Naive B cell (primary cell): ENCODE results near the gene SLU7. TPM values are rescaled to one million over a fixed set of nuclear protein-coding genes. Genes with fewer than 3 reads are reported as not detected.

ENCODE experiments used
- ATAC-seq, 2 donors: fragments of 150-1000 bp; cut with Tn5 transposase; 2 replicates each; pipeline ENCODE4 v1.10.0; 2021; ENCODE audit warnings: low read depth in 2 of 2, mild to moderate bottlenecking in 2 of 2, moderate library complexity in 2 of 2
- DNase-seq: peaks from one replicate; pipeline ENCODE4 v3.0.0; 2022
- H3K27ac Mint-ChIP-seq, 6 donors: one replicate each; pipeline ENCODE4 v1.8.0; 2020 to 2022; ENCODE audit warnings: mild to moderate bottlenecking in 6 of 6, mixed read lengths in 6 of 6, moderate library complexity in 5 of 6, inconsistent platforms in 2 of 6
- H3K27me3 Mint-ChIP-seq, 3 donors: one replicate each; pipeline ENCODE4 v1.8.0; 2021 to 2022; ENCODE audit warnings: mixed read lengths in 3 of 3, mild to moderate bottlenecking in 1 of 3
- H3K36me3 Mint-ChIP-seq, 2 donors: one replicate each; pipeline ENCODE4 v1.8.0; 2020 to 2022; ENCODE audit warnings: mixed read lengths in 2 of 2, inconsistent platforms in 1 of 2, mild to moderate bottlenecking in 1 of 2
- H3K4me1 Mint-ChIP-seq, 3 donors: one replicate each; pipeline ENCODE4 v1.8.0; 2020 to 2022; ENCODE audit warnings: mixed read lengths in 3 of 3, inconsistent platforms in 1 of 3, mild to moderate bottlenecking in 1 of 3, moderate library complexity in 1 of 3
- H3K4me3 Mint-ChIP-seq, 8 donors: one replicate each; pipeline ENCODE4 v1.8.0; 2020 to 2022; ENCODE audit warnings: mild to moderate bottlenecking in 8 of 8, mixed read lengths in 8 of 8, moderate library complexity in 8 of 8, inconsistent platforms in 2 of 8
- H3K9me3 Mint-ChIP-seq, 7 donors: one replicate each; pipeline ENCODE4 v1.8.0; 2020 to 2022; ENCODE audit warnings: mixed read lengths in 7 of 7, mild to moderate bottlenecking in 5 of 7, inconsistent platforms in 2 of 7, moderate library complexity in 1 of 7
- polyA plus RNA-seq, 6 donors: library from polyadenylated mRNA; unstranded; fragments of 300-500 nt; fragmentation: Illumina TruSeq; gene quantifications; one replicate each; pipeline ENCODE4 v1.2.3, GENCODE V29; 2021; ENCODE audit warnings: low read depth in 6 of 6

SLU7 gene
- polyA plus RNA-seq, 6 donors from 2014 or later, result 83.6 to 115 (median 94.8) TPM

GRCh38 chr5:160384681-160385080 lies 34.2 kb downstream of the SLU7 start:
- Mint-ChIP-seq H3K9me3 (peaks cover 4 to 30% (median 17%) of the 10 kb centered on the region in 7 donors), H3K36me3 (peaks cover 6 to 17% of the 10 kb centered on the region in 2 donors), H3K4me1 (peaks cover 0 to 18% (median 11%) of the 10 kb centered on the region in 3 donors), H3K27ac (no peak overlapping the region), H3K27me3 (peaks cover 0 to 4% (median 2%) of the 10 kb centered on the region in 3 donors), H3K4me3 (no peak overlapping the region)
- DNase-seq (no peak), ATAC-seq (no peak)

GRCh38 chr5:160382346-160382745 lies 36.5 kb downstream of the SLU7 start:
- Mint-ChIP-seq H3K36me3 (peaks cover 3 to 6% of the 10 kb centered on the region in 2 donors), H3K27ac (no peak overlapping the region), H3K9me3 (peaks cover 0 to 14% (median 6%) of the 10 kb centered on the region in 7 donors), H3K27me3 (peaks cover 4 to 10% (median 9%) of the 10 kb centered on the region in 3 donors), H3K4me3 (no peak overlapping the region), H3K4me1 (peaks cover 0 to 18% (median 11%) of the 10 kb centered on the region in 3 donors)
- no peak for DNase-seq
- ATAC-seq, result no peak

GRCh38 chr5:160380041-160380440 lies 38.8 kb downstream of the SLU7 start:
- Mint-ChIP-seq H3K36me3 (no peaks in the 10 kb centered on the region), H3K27ac (peak overlapping the region in 1 of 6 donors; percentile 74), H3K9me3 (peaks cover 0 to 4% (median 0%) of the 10 kb centered on the region in 7 donors), H3K27me3 (peaks cover 18 to 28% (median 21%) of the 10 kb centered on the region in 3 donors), H3K4me1 (peaks cover 0 to 18% (median 11%) of the 10 kb centered on the region in 3 donors), H3K4me3 (no peak overlapping the region)
- ATAC-seq (no peak), DNase-seq (no peak)

- H3K27me3 Mint-ChIP-seq, result peaks cover 23 to 33% (median 26%) of the 10 kb centered on the region in 3 donors
- no peaks in the 10 kb centered on the region for H3K36me3 Mint-ChIP-seq
- H3K4me1 Mint-ChIP-seq, result peaks cover 0 to 18% (median 11%) of the 10 kb centered on the region in 3 donors
- H3K9me3 Mint-ChIP-seq, result peaks cover 0 to 1% (median 0%) of the 10 kb centered on the region in 7 donors
- no peak for ATAC-seq
- H3K4me3 Mint-ChIP-seq, result no peak overlapping the region
- DNase-seq, result no peak
- H3K27ac Mint-ChIP-seq, result peak overlapping the region in 1 of 6 donors; percentile 59
These were observed 39.4 kb downstream of the SLU7 start for GRCh38 chr5:160379511-160379910.

GRCh38 chr5:160378330-160378729 lies 40.6 kb downstream of the SLU7 start:
- Mint-ChIP-seq H3K27ac (no peak overlapping the region), H3K9me3 (no peaks in the 10 kb centered on the region), H3K4me1 (peaks cover 0 to 16% (median 11%) of the 10 kb centered on the region in 3 donors), H3K36me3 (no peaks in the 10 kb centered on the region), H3K4me3 (no peak overlapping the region), H3K27me3 (peaks cover 33 to 45% (median 35%) of the 10 kb centered on the region in 3 donors)
- DNase-seq (no peak), ATAC-seq (no peak)

- Mint-ChIP-seq H3K27ac (no peak overlapping the region), H3K36me3 (no peaks in the 10 kb centered on the region), H3K4me1 (peaks cover 0 to 10% (median 5%) of the 10 kb centered on the region in 3 donors), H3K9me3 (no peaks in the 10 kb centered on the region), H3K27me3 (peaks cover 38 to 51% (median 40%) of the 10 kb centered on the region in 3 donors), H3K4me3 (no peak overlapping the region)
- no peak for DNase-seq
- no peak for ATAC-seq
These were observed 41.2 kb downstream of the SLU7 start for GRCh38 chr5:160377651-160378050.

GRCh38 chr5:160376416-160376815 lies 42.5 kb downstream of the SLU7 start:
- H3K36me3 Mint-ChIP-seq, result no peaks in the 10 kb centered on the region
- no peak for ATAC-seq
- no peaks in the 10 kb centered on the region for H3K9me3 Mint-ChIP-seq
- peaks cover 44 to 60% (median 52%) of the 10 kb centered on the region in 3 donors for H3K27me3 Mint-ChIP-seq
- H3K4me3 Mint-ChIP-seq, result no peak overlapping the region
- no peak for DNase-seq
- no peak overlapping the region for H3K27ac Mint-ChIP-seq
- H3K4me1 Mint-ChIP-seq, result no peaks in the 10 kb centered on the region

- no peak overlapping the region for H3K27ac Mint-ChIP-seq
- ATAC-seq (no peak), DNase-seq (no peak)
- no peaks in the 10 kb centered on the region for H3K9me3 Mint-ChIP-seq
- H3K27me3 Mint-ChIP-seq, result peaks cover 50 to 67% (median 59%) of the 10 kb centered on the region in 3 donors
- peaks cover 0 to 4% (median 0%) of the 10 kb centered on the region in 3 donors for H3K4me1 Mint-ChIP-seq
- H3K4me3 Mint-ChIP-seq, result no peak overlapping the region
- H3K36me3 Mint-ChIP-seq, result no peaks in the 10 kb centered on the region
These were observed 43.2 kb downstream of the SLU7 start for GRCh38 chr5:160375701-160376100.

- DNase-seq (no peak), ATAC-seq (no peak)
- H3K27me3 Mint-ChIP-seq, result peaks cover 56 to 71% (median 62%) of the 10 kb centered on the region in 3 donors
- H3K27ac Mint-ChIP-seq, result no peak overlapping the region
- peaks cover 0 to 6% (median 0%) of the 10 kb centered on the region in 3 donors for H3K4me1 Mint-ChIP-seq
- no peaks in the 10 kb centered on the region for H3K9me3 Mint-ChIP-seq
- no peak overlapping the region for H3K4me3 Mint-ChIP-seq
- no peaks in the 10 kb centered on the region for H3K36me3 Mint-ChIP-seq
These were observed 43.7 kb downstream of the SLU7 start for GRCh38 chr5:160375166-160375565.

- peak overlapping the region in 1 of 6 donors; percentile 43 for H3K27ac Mint-ChIP-seq
- no peaks in the 10 kb centered on the region for H3K9me3 Mint-ChIP-seq
- DNase-seq (no peak), ATAC-seq (no peak)
- peaks cover 9 to 15% (median 10%) of the 10 kb centered on the region in 3 donors for H3K4me1 Mint-ChIP-seq
- peak overlapping the region; percentile 37 to 90 (median 64) for H3K4me3 Mint-ChIP-seq
- no peaks in the 10 kb centered on the region for H3K36me3 Mint-ChIP-seq
- H3K27me3 Mint-ChIP-seq, result peaks cover 75 to 88% (median 76%) of the 10 kb centered on the region in 3 donors
These were observed 47.6 kb downstream of the SLU7 start for GRCh38 chr5:160371294-160371693.

- DNase-seq (no peak), ATAC-seq (no peak)
- Mint-ChIP-seq H3K27me3 (peaks cover 73 to 81% (median 73%) of the 10 kb centered on the region in 3 donors), H3K4me1 (peaks cover 9 to 15% (median 10%) of the 10 kb centered on the region in 3 donors), H3K9me3 (no peaks in the 10 kb centered on the region), H3K4me3 (peak overlapping the region; percentile 49 to 90 (median 70)), H3K36me3 (no peaks in the 10 kb centered on the region), H3K27ac (peak overlapping the region in 1 of 6 donors; percentile 1)
These were observed 48.2 kb downstream of the SLU7 start for GRCh38 chr5:160370713-160371034.

GRCh38 chr5:160369990-160370712 lies 48.7 kb downstream of the SLU7 start, which contains the start of gene C1QTNF2:
Gene C1QTNF2 (minus strand): TSS chr5:160370626. CDS start chr5:160355011, 15,615 bp downstream.
- no peaks in the 10 kb centered on the region for H3K9me3 Mint-ChIP-seq
- H3K4me1 Mint-ChIP-seq, result peaks cover 9 to 15% (median 10%) of the 10 kb centered on the region in 3 donors
- H3K4me3 Mint-ChIP-seq, result peak within 1 kb of the TSS; percentile 61 to 91 (median 85)
- no peak for DNase-seq
- ATAC-seq, result peak; percentile 34 to 64
- H3K27me3 Mint-ChIP-seq, result peaks cover 71 to 78% (median 71%) of the 10 kb centered on the region in 3 donors
- H3K36me3 Mint-ChIP-seq, result no peaks in the 10 kb centered on the region
- H3K27ac Mint-ChIP-seq, result peak within 1 kb of the TSS in 3 of 6 donors; percentile 1 to 85 (median 43)

GRCh38 chr5:160367885-160368284 lies 51.0 kb downstream of the SLU7 start:
- Mint-ChIP-seq H3K27me3 (peaks cover 50 to 61% (median 53%) of the 10 kb centered on the region in 3 donors), H3K36me3 (no peaks in the 10 kb centered on the region), H3K4me3 (peak overlapping the region in 1 of 8 donors; percentile 42), H3K27ac (no peak overlapping the region), H3K4me1 (peaks cover 9 to 15% (median 10%) of the 10 kb centered on the region in 3 donors), H3K9me3 (no peaks in the 10 kb centered on the region)
- ATAC-seq, result no peak
- no peak for DNase-seq

- DNase-seq (no peak), ATAC-seq (no peak)
- Mint-ChIP-seq H3K27ac (no peak overlapping the region), H3K4me3 (no peak overlapping the region), H3K4me1 (peaks cover 9 to 15% (median 10%) of the 10 kb centered on the region in 3 donors), H3K27me3 (peaks cover 47 to 59% (median 50%) of the 10 kb centered on the region in 3 donors), H3K36me3 (no peaks in the 10 kb centered on the region), H3K9me3 (no peaks in the 10 kb centered on the region)
These were observed 51.6 kb downstream of the SLU7 start for GRCh38 chr5:160367261-160367660.
